ENCODE measurements around the gene TCEA2.

The TCEA2 gene

GRCh38 chr20:64069614-64070243 lies 6.7 kb downstream of the TCEA2 start:
- TF ChIP-seq HDGF (IDR thresholded peaks at IDR 0.05; ENCODE audit: borderline replicate concordance) (no peak), NFRKB (IDR thresholded peaks at IDR 0.05) (no peak), FOXM1 (IDR thresholded peaks at IDR 0.05; ENCODE audit: borderline replicate concordance) (no peak), ZNF384 (IDR thresholded peaks at IDR 0.05) (no peak), FOXA1 (IDR thresholded peaks at IDR 0.05) (no peak), CTBP1 (IDR thresholded peaks at IDR 0.05; ENCODE audit: borderline replicate concordance) (no peak), SP1 (IDR thresholded peaks at IDR 0.05) (no peak), ARNT (IDR thresholded peaks at IDR 0.05) (no peak), ELF4 (IDR thresholded peaks at IDR 0.05) (no peak), TARDBP (IDR thresholded peaks at IDR 0.05) (no peak), FOXK2 (IDR thresholded peaks at IDR 0.05) (no peak)
- TF ChIP-seq, protein P1, sequence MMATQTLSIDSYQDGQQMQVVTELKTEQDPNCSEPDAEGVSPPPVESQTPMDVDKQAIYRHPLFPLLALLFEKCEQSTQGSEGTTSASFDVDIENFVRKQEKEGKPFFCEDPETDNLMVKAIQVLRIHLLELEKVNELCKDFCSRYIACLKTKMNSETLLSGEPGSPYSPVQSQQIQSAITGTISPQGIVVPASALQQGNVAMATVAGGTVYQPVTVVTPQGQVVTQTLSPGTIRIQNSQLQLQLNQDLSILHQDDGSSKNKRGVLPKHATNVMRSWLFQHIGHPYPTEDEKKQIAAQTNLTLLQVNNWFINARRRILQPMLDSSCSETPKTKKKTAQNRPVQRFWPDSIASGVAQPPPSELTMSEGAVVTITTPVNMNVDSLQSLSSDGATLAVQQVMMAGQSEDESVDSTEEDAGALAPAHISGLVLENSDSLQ (IDR thresholded peaks at IDR 0.05), result no peak
- ChIA-PET POLR2A (no interaction called here), CTCF (interaction anchor here (1.6 to 1.8 kb wide), 2 partner anchors 10 to 15 kb away, joined by 3 to 5 read pairs; partner anchors contain the start of genes LKAAEAR1, OPRL1 and RGS19)
- DNase-seq (ENCODE audit: extremely low spot score), result peak; percentile 66

- ChIA-PET CTCF (interaction anchor here (0.6 to 1.8 kb wide), 3 partner anchors 9 to 31 kb away, joined by 3 to 5 read pairs (median 4); partner anchors contain the start of genes LKAAEAR1, OPRL1 and RGS19), POLR2A (no interaction called here)
- no peak for DNase-seq (ENCODE audit: extremely low spot score)
- no peak for TF ChIP-seq SUZ12 (IDR thresholded peaks at IDR 0.05)
- no peak for TF ChIP-seq ZNF384 (IDR thresholded peaks at IDR 0.05)
- no peak for TF ChIP-seq FOXM1 (IDR thresholded peaks at IDR 0.05; ENCODE audit: borderline replicate concordance)
- no peak for TF ChIP-seq NFRKB (IDR thresholded peaks at IDR 0.05)
- TF ChIP-seq FOXA1 (IDR thresholded peaks at IDR 0.05), result no peak
- TF ChIP-seq L3MBTL2 (conservative IDR thresholded peaks at IDR 0.05), result no peak
- no peak for TF ChIP-seq SP1 (IDR thresholded peaks at IDR 0.05)
- TF ChIP-seq BHLHE40 (IDR thresholded peaks at IDR 0.05; ENCODE audit: borderline replicate concordance), result no peak
These were observed 7.4 kb downstream of the TCEA2 start for GRCh38 chr20:64070244-64070993.

- CTCF ChIA-PET, result interaction anchor here (0.6 kb wide), 1 partner anchor 118 kb away, joined by 3 read pairs; no protein-coding TSS in a partner anchor
- POLR2A ChIA-PET, result interaction anchor here (1.9 kb wide), 1 partner anchor 9 kb away, joined by 10 read pairs; the partner anchor contains the start of gene TCEA2
- TF ChIP-seq HDGF (IDR thresholded peaks at IDR 0.05; ENCODE audit: borderline replicate concordance), result no peak
- TF ChIP-seq TARDBP (IDR thresholded peaks at IDR 0.05), result no peak
- no peak for TF ChIP-seq ZNF384 (IDR thresholded peaks at IDR 0.05)
- TF ChIP-seq, protein P1 (IDR thresholded peaks at IDR 0.05), result no peak
- TF ChIP-seq CTBP1 (IDR thresholded peaks at IDR 0.05; ENCODE audit: borderline replicate concordance), result no peak
- no peak for TF ChIP-seq FOXK2 (IDR thresholded peaks at IDR 0.05)
- no peak for TF ChIP-seq ELF4 (IDR thresholded peaks at IDR 0.05)
- TF ChIP-seq FOXA1 (IDR thresholded peaks at IDR 0.05), result no peak
- TF ChIP-seq LEF1 (IDR thresholded peaks at IDR 0.05; ENCODE audit: borderline replicate concordance), result no peak
- TF ChIP-seq NFRKB (IDR thresholded peaks at IDR 0.05), result no peak
- TF ChIP-seq L3MBTL2 (conservative IDR thresholded peaks at IDR 0.05), result no peak
- no peak for TF ChIP-seq SUZ12 (IDR thresholded peaks at IDR 0.05)
- no peak for TF ChIP-seq FOXM1 (IDR thresholded peaks at IDR 0.05; ENCODE audit: borderline replicate concordance)
- no peak for TF ChIP-seq SP1 (IDR thresholded peaks at IDR 0.05)
- TF ChIP-seq ARNT (IDR thresholded peaks at IDR 0.05), result no peak
- no peak for TF ChIP-seq BHLHE40 (IDR thresholded peaks at IDR 0.05; ENCODE audit: borderline replicate concordance)
- DNase-seq (ENCODE audit: extremely low spot score), result no peak
These were observed 8.6 kb downstream of the TCEA2 start for GRCh38 chr20:64071341-64072332.

DNA sequence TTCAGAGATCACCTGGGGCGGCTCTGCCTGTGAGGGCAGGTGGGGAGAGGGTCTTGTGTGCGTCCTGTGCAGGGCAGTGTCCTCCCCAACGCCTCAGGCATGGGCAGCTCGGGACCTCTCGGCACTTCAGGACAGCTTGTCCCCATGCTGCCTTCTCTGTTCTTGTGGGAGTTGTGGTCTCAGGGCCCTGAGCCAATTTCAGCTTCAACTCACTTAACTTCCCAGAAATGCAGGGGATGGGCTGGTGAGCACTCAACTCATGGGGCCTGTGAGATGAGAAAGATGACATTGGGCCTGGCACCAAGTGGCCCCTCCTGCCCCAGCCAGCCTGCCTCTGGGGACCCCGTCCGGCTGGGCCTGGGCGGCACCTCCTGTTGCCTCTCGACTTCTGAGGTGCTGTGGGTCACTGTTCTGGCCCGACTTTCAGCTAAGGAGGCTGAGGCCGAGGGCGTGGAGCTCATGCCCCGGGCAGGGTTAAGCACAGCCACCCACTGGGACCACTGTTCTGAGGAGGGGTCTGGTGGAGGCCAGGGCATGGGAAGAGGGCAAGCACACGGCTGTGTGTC lies 9.6 kb downstream of the TCEA2 start:
- TF ChIP-seq FOXM1 (IDR thresholded peaks at IDR 0.05; ENCODE audit: borderline replicate concordance) (no peak), CTBP1 (IDR thresholded peaks at IDR 0.05; ENCODE audit: borderline replicate concordance) (no peak)
- POLR2A ChIA-PET, result interaction anchor here (1.9 kb wide), 1 partner anchor 10 kb away, joined by 10 read pairs; the partner anchor contains the start of gene TCEA2
- no peak for DNase-seq (ENCODE audit: extremely low spot score)
- CTCF ChIA-PET, result interaction anchor here (0.6 kb wide), 1 partner anchor 117 kb away, joined by 3 read pairs; no protein-coding TSS in a partner anchor

- TF ChIP-seq L3MBTL2 (conservative IDR thresholded peaks at IDR 0.05) (no peak), ARNT (IDR thresholded peaks at IDR 0.05) (no peak), SUZ12 (IDR thresholded peaks at IDR 0.05) (no peak), FOXK2 (IDR thresholded peaks at IDR 0.05) (no peak), BHLHE40 (IDR thresholded peaks at IDR 0.05; ENCODE audit: borderline replicate concordance) (no peak), ZNF384 (IDR thresholded peaks at IDR 0.05) (no peak), LEF1 (IDR thresholded peaks at IDR 0.05; ENCODE audit: borderline replicate concordance) (no peak), FOXA1 (IDR thresholded peaks at IDR 0.05) (no peak), SP1 (IDR thresholded peaks at IDR 0.05) (no peak), TARDBP (IDR thresholded peaks at IDR 0.05) (no peak), FOXM1 (IDR thresholded peaks at IDR 0.05; ENCODE audit: borderline replicate concordance) (no peak), HDGF (IDR thresholded peaks at IDR 0.05; ENCODE audit: borderline replicate concordance) (no peak), NFRKB (IDR thresholded peaks at IDR 0.05) (no peak), ELF4 (IDR thresholded peaks at IDR 0.05) (no peak), CTBP1 (IDR thresholded peaks at IDR 0.05; ENCODE audit: borderline replicate concordance) (no peak)
- TF ChIP-seq, protein P1 (IDR thresholded peaks at IDR 0.05), result no peak
- CTCF ChIA-PET, result no interaction called here
- DNase-seq (ENCODE audit: extremely low spot score), result no peak
- POLR2A ChIA-PET, result no interaction called here
These were observed 10.6 kb downstream of the TCEA2 start for GRCh38 chr20:64073476-64074183.

Data from HEK293T (cell line).